ENCODE measurements around the gene TNFRSF1B.
A peak's percentile ranks its signal among the peaks of the same experiment; 100 is the strongest.

The TNFRSF1B gene

DNA sequence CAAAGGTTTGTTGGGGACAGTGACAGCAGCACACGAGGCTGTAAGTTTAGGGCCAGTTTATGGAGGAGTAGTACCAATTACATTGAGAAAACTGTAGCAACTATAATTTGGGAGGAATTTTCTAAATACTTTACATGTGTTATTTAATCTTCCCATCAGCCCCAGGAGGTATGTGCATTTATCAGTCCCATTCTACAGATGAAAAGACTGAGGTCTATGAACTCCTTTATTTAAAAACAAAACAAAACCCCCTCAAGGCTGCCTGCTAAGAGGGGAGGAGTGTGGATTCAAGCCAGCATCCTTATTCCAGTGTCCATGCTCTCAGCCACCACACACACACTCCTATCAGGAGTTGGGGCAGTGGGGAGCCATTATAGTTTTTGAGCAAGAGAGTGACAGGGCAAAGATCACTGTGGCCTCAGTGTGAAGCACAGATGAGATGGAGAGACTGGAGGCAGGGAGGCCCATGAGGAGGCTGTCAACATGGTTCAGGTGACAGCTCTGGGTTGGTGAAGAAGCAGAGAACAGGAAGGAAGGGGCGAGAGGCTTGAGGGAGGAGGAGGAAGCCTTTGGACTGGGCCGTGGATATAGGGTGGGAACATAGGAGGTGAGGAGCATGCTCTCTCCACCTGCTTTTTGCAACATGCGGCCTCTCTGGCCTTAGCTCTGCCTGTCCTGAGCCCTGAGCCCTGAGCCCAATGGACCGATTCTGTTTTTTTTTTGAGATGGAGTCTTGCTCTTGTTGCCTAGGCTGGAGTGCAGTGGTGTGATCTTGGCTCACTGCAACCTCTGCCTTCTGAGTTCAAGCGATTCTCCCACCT lies 9.7 kb downstream of the TNFRSF1B start:
- no peak for DNase-seq

DNA sequence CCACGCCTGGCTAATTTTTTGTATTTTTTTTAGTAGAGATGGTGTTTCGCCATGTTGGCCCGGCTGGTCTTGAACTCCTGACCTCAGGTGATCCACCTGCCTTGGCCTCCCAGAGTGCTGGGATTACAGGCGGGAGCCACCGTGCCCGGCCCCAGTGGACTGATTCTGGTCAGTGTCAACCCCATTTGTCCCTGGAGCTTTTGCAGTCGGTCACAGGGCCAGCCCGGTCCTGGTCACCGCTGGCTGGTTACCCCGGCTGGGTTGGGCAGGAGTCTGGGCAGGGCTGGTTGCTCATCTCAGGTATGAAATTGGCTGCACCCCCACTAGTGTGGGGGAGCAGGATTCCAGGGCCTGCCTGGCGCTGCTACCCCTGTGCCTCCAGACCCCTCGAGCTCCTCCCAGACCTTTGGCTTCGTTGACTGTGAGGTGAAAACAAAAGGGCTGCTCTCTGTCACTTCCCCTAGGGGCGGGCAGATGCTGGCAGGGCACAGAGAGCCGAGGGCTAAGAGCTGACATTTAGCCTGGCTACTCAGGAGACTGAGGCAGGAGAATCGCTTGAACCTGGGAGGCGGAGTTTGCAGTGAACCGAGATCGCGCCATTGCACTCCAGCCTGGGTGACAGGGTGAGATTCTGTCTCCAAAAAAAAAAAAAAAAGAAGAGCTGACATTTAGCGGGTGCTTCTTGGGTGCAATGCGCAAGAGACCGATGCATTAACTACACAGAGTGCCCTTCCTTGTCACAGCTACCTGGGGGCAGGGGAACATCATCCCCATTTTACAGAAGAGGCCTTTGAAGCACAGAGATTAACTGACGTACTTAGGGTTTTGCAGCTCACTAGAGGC lies 10.6 kb downstream of the TNFRSF1B start:
- no peak for DNase-seq

DNA sequence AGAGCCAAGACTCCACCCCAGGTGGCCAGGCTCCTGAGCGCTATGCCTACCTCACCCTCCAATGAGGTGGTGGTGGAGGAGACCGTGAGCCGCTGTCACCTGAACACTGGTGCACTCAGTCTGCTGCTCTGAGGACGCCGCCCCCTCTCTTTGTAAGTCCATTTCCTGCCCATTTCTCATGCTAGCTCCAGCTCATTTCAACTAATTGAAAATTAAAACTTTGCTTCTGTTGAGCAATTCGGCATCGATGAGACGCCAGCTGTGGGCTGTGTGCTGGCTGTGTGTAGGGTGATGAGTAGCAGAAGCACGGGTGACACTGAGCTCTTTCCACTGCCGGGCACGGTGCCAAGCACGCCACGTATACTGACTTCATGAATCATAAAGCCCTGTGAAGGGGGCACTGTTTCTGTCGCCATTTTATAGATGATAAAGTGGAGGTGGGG lies 11.2 kb downstream of the TNFRSF1B start:
- peak; percentile 77 for DNase-seq

DNA sequence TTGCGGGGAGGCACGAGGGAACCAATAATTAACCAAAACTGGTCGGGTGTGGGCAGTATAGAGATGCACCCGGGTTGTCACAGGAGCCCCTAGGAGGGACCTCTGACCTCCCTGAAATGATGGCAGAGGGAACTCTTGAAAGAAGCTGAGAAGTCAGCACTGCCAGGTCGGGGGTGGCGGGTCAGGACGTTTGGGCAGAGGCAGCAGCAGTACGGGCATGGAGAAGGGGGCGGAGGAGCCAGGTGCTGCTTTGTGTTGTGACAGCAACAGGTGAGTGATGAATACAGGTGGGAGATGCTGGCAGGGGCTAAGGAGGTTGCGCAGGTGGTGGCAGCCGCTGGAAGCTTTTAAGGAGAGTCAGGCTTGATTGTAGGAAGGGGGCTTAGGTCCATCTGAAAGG lies 11.7 kb downstream of the TNFRSF1B start:
- no peak for DNase-seq

DNA sequence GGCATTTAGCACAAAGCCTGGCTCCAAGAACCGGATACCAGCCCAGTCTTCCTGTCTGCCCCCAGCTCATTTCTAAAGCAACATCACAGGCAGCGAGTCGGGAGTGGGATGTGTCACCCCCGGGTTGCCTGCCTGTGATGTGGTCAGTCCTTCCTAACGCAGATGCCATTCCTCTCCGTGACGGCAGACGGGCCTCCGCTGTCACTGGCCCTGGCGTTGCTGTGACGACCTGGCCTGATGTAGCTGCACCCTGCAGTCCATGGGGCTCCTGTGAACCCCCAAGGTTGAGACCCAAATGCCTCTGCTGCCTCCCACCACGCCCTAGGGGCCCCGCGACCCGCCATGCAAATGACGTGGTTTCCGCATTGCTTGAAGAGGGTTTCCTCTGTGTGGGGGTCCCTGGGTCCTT lies 12.3 kb downstream of the TNFRSF1B start:
- DNase-seq = peak; percentile 84

DNA sequence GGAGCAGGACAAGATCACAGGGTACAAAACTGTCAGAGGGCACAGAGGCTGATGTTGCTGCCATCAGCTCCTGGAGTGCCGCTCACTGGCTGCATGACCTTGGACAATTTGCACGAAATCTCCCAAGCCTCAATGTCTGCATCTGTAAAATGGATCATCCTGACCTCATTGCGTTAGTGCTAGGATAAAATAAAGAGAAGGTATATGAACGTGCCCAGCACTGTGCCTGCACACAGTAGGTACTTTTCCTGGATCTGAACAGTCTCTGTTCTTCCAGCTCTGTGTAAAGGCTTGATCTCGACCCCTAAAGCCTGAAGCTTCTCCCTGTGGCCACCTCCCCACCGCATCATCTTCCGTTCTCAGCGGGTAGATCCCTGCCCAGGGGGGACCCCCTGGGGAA lies 12.9 kb downstream of the TNFRSF1B start:
- DNase-seq = no peak

DNA sequence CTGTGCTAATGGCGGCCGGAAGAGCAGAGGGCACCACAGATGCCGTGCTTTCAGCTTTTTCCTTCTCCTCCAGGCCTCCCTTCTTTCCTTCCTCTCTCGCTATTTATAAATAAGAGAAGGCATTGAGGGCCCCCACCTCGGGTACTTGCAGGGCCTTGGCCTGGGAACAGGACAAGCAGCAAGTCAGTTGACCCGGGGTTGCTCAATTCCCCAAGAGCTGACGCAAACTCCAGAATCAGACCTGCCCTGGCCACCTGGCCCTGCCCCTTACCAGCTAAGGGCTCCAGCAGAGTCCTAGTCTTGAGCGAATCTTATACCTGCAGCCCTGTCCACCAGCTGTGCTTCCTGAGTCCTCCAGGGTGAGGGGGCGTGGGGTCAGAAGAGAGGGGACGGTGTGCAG lies 13.5 kb downstream of the TNFRSF1B start:
- DNase-seq = no peak

DNA sequence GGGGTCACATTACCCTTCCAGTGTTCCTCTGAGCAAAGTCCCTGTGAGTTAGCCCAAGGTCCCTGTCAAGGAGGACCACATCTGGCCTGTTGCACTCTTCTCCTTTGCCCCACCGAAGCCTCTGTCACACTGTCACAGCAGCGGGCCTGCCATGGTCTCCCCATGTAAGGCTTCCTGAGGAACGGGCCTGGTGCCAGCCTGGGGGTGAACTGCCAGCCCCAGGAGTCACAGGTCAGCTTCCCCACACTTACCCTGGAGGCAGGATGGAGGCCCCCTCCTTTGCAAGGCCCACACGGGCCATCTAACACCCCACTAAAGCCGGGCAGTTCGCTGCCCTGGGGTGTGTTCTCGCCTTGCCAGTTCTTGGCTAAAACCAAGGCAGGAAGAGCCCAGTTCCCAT lies 14.1 kb downstream of the TNFRSF1B start:
- DNase-seq = no peak

DNA sequence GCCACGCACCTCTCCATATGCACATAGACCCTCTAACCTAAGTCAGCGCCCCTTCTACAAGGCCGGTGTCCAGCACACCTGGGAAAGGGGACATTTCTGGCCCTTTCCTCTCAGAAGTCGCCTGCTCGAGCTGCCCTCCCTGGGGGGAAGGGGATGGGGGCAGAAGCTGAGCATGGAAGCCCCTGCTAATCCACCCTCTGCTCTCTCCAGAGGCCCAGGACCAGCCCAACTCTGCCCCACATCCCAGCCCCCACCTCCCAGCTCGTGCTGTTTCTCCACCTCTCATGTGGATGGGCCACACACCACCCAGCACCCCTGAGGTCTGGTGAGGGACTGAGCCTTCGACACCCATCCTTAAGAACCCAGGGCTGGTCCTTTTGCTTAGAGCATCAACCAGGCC lies 14.8 kb downstream of the TNFRSF1B start:
- no peak for DNase-seq

DNA sequence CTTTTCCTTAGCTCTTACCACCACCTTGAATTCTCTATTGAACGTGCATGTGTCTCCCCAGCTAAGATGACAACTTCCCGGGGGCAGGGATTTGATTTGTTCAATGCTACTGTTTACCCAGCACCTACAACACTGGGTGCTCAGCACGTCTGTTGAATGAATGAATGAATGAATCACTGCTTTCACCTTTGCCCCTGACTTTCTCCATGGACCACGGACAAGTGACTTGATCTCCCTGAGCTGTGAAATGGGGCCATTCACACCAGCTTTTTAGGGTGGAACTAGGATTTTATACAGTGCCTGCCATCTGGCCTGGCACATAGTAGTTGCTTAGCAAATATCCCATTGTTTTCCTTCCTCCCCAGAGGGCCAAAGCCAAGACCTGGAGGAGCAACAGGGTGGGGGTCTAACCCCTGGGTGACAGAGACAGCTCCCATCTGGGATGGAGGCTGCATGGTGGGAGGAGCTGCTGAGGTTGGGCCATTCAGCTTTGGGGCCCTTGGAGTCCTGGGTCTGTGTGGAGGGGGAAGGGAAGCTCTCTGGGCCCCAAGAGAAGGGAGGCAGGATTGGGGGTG lies 15.7 kb downstream of the TNFRSF1B start:
- DNase-seq = no peak

DNA sequence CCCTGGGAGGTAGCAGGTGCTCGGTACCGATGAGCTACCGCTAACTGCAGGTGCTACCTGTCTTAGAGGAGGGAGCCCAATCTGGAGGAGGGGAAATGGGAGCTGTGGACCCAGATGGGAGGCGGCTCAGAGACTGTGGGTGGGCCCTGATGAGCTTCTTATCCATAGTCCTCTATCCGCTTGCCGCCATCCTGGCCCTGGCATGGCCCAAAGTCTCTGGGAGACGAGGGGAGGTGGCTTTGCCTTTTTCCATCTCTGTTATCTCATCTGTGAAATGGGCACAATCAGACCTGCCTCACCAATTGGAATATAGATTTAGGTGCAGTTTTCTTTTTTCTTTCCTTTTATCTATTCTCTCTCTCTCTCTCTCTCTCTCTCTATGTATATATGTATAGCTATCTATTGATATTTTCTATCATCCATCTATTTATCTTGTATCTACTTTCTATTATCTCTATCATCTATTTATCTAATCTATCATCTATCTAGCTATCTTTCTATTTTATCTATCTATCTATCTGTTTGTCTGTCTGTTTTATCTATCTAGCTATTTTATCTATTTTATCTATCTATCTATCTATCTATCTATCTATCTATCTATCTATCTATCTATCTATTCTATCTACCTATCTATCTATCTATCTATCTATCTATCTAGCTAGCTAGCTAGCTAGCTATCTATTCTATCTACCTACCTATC lies 16.5 kb downstream of the TNFRSF1B start:
- DNase-seq = no peak

DNA sequence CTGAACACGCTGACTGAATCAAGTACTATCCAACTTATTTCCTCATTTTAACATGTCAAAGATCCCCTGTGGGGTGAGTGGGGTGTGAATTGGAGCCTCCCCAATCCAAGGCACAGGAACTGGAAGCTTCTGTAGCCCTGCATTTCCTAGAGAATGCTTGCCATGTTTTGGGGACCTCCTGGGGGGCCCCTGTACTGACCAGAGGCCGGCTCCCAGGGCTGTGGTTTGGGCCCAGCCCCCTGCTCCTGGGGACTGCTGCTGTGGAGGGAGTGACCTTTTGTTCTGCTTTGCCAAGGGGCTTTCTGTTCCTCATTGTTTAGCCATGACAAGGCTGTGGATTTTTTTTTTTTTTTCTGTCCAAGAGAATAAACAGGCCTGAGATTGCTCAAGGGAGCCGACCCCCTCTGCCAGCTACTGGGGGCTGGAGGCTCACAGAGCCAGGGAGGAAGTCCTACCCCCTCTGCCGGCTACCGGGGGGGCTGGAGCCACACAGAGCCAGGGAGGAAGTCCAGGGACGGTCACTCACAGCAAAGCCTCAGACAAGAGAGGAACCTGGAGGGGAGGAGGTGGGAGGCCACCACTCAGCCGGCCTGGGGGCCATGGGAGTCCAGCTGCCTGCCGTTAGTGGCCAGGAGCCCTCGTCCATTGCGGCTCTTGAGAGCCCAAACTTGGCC lies 17.4 kb downstream of the TNFRSF1B start:
- peak; percentile 76 for DNase-seq

DNA sequence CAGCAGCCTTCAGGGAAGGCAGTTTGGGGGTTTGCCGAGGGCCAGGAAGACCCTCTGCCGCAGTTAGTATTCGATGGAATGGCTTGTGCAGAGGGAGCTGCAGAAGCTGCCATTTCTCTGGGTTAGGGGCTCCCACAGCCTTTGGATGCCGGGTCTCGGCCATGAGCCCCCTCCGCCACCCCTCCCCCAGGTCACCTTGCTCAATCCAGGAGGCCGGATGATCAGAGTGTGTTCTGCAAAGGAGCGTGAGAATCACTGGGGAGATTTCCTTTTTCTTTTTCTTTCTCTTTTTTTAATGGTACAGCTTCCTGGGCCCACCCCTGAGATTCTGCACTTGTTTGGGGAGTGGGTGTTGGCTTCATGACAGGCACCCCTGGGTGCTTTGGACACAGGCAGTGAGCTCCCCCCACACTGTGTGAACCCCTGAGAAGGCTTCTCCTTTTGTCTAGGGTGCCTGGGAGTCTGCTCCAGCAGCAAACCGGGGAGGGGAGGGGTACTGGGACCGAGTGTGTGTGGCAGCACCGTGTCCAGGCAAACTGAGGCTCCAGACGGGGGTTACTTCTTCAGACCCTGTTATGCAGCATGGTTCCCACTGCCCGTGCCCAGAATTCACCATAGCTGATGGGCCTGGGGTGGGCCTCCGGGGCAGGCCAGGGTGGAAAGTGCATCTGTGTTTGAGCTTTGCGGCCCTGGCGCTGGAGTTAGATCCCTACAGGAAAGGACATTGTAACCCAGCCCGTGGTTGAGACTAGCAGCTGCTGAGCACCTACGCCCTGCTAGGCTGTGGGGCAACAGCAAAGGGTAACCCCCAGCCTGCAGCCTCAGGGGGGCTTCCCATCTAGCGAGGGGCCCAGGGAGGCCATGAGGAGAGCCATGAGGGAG lies 18.5 kb downstream of the TNFRSF1B start:
- no peak for DNase-seq

DNA sequence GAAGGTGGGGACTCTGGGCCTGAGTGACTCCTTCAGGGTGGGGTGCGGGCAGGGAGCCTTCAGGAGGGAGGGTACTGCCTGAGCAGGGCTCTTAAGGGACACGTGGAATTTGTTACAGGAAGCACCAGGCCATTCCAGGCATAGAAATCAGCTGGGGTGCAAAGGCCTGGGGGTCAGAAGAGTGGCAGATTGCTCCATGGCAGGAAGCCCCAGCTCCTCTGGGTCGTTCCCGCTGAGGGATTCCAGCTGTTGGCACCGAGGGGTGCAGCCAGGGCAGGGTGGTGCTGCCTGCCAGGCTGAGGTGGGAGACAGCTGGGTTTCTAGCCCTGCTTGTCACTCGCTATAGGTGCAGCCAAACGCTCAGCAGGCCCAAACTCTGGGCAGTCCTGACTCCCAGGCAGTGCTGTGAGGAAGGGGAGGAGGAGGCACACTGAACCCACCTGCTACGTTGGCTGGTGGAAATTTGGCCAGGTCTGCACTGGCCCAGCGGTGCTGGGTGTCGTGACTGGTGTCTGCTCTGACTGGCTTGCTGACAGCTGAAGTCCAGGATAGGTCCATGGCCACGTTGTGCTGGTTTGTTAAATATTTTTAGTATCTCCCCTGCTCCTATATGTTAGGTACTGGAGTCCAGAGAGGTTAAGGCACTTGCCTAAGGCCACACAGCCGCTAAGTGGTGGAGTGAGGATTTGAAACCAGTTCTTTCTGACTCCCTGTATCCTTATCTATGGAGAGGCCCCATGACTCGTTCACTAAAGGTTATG lies 19.3 kb downstream of the TNFRSF1B start:
- no peak for DNase-seq

DNA sequence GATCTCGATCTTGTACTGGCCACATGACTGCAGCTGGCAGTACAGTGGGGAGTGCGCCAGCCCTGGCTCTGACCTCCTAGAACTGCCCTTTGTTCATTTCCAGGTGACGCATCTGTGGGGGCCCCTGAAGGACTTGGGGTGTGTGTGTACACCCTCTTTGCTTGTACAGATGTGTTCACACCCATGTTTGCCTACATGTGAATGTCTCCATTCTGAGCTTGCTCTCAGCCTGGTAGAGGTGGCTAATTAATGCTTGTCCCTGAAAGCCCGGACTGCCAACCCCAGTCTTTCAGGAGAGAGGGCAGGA lies 19.8 kb downstream of the TNFRSF1B start:
- no peak for DNase-seq

DNA sequence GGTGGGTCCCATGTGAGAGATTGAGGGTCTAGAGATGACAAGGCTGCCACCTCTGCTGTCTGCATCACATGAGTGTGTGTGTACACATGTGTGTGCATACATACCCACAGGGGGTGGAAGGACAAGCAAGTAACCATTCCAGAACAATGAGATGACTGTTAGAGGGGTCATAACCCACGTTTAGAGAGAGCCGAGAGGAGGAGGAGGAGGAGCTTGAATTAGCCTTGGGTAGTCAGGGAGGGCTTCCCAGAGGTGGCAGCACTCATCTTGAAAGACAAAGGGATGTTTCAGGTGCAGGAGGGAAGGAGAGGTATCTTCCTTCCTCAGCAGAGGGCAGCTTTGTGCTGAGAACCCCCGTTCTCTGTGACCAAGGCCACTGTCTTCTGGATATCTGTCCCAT lies 21.3 kb downstream of the TNFRSF1B start:
- DNase-seq = no peak

DNA sequence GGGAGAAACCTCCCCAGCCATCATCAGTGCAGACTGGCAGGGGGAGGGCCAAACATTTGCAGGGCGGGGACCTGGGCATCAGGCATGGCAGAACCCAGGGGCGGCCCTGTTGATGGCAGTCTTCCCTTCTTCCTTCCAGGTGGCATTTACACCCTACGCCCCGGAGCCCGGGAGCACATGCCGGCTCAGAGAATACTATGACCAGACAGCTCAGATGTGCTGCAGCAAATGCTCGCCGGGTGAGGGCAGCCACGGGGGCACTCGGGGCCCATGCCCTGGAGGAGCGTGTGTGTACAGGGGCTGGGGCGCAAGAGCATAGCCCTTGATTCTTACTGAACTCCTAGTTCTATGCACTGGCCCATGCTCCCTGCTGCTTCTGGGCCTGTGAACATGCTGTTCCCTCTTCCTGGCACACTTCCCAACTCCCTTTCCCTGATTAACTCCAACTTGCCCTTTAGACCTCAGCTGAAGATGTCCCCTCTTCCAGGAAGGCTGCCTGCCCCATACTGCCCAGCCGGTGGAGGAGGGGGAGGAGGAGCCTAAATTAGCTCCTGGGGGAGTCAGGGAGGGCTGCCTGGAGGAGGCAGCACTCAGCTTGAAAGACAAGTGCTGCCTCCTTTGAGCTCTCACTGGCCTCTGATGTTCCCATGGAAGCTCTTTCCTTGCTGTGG lies 22.0 kb downstream of the TNFRSF1B start:
- DNase-seq = no peak

DNA sequence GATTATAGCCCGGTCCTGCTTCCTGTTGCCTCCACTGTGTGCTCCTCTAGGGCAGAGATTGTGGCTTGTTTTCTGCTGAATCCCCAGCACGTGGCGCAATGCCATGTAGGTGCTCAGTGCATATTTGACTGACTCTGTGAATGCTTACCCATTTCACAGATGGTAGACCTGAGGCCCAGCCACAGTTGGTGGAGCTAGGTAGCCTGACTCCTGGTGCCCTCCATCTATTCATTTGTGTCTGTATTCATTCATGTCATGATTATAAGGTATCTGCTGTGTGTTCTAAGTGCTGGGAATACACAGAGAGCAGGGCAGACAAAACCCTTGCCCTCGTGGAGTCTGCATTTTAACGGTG lies 22.5 kb downstream of the TNFRSF1B start:
- DNase-seq = no peak

DNA sequence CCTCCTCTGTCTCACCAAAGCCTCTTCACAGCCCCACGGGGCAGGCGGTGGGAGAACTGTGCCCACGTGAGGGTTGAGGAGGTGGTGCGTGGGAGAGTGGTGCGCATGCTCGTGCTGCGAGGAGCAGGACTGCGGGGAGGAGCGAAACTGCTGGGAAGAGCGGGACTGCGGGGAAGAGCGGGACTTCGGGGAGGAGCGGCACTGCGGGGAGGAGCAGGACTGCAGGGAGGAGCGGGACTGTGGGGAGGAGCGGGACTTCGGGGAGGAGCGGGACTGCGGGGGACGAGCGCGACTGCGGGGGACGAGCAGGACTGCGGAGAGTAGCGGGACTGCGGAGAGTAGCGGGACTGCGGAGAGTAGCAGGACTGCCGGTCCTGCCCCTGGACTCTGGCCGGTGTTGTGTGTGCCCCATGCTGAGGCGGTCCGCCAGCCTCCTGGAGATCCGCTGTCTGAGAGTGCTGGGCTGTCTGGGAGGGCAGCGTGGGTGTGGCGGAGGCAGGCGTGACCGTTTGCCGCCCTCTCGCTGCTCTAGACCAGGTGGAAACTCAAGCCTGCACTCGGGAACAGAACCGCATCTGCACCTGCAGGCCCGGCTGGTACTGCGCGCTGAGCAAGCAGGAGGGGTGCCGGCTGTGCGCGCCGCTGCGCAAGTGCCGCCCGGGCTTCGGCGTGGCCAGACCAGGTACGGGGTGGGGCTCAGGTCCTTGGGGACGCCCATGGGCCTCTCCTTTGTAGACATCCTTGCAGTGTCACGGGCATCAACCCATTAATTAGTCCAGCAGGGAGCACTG lies 24.6 kb downstream of the TNFRSF1B start:
- no peak for DNase-seq
